Lower lobe of right lung (tissue), 2 donors: ENCODE results near the gene BTG2. TPM values are rescaled to one million over a fixed set of nuclear protein-coding genes. Genes with fewer than 3 reads are reported as not detected.

Experiments
- ATAC-seq, 2 donors: fragments of 200-7000 bp; cut with Tn5 transposase; one replicate each; pipeline ENCODE4 v1.9.1; 2020 to 2022; ENCODE audit warnings: mild to moderate bottlenecking in 2 of 2, moderate library complexity in 2 of 2
- DNase-seq: peaks from one replicate; pipeline ENCODE4 v3.0.0-alpha.2; 2020
- H3K27ac ChIP-seq: fragments of 200-600 bp; one replicate; pipeline ENCODE4 v1.8.0; 2022
- H3K27me3 ChIP-seq: fragments of 200-600 bp; one replicate; pipeline ENCODE4 v1.8.0; 2022; ENCODE audit warnings: low read depth
- H3K36me3 ChIP-seq: fragments of 200-600 bp; one replicate; pipeline ENCODE4 v1.8.0; 2022; ENCODE audit warnings: mild to moderate bottlenecking
- H3K4me1 ChIP-seq: fragments of 200-600 bp; one replicate; pipeline ENCODE4 v1.8.0; 2022
- H3K4me3 ChIP-seq: fragments of 200-600 bp; one replicate; pipeline ENCODE4 v1.8.0; 2022; ENCODE audit warnings: mild to moderate bottlenecking
- H3K9me3 ChIP-seq: fragments of 200-600 bp; one replicate; pipeline ENCODE4 v1.8.0; 2022
- CTCF ChIP-seq: fragments of 200-600 bp; IDR thresholded peaks from one replicate; pipeline ENCODE4 v1.8.0; 2022; ENCODE audit warnings: antibody characterized with exemption, mild to moderate bottlenecking
- intact Hi-C: fragments of 100-400 bp; cut with DNase I; formaldehyde crosslinking; loops from one replicate; pipeline ENCODE4 v1.11.0; 2022
- total RNA-seq: library from RNA; stranded (reverse); fragmentation: NEBNext Ultra II Directional; extraction: Animal tissue kit (Norgen Biotek cat#: 25700); gene quantifications from one replicate; pipeline ENCODE4 v1.2.1, GENCODE V29; 2021
- donor health status: DM: no; HTN: yes; CAD: no; lungs with severe emphysema.

BTG2 gene
- total RNA-seq, 1 donor from 2014 or later = 96.7 TPM

DNA sequence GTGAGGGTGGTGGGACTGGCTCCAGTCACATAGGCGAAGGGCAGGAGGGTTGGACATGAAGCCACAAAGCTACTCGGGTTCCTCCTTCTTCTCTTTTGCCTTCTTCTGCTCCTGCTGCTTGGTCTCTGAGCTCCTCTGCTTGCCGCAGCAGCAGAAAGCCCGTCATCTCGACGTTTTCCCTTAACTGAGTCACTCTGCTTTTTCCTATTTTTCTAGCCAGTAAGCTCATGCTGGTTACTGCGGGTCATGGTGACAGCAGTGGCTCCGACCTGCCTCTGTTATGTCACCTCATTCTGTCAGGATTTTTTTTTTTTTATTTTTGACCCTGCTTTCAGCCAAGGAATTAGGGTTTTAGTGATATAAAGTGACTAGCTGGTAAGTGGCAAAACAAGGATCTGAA lies 48.2 kb downstream of the BTG2 start:
- no peaks in the 10 kb centered on the region for H3K36me3 ChIP-seq
- TF ChIP-seq CTCF = no peak
- H3K4me3 ChIP-seq = no peak overlapping the region
- H3K9me3 ChIP-seq = no peaks in the 10 kb centered on the region
- intact Hi-C loops = no loop called here
- H3K27ac ChIP-seq = peak overlapping the region; percentile 11
- peaks cover 8% of the 10 kb centered on the region for H3K4me1 ChIP-seq
- ATAC-seq (no peak), DNase-seq (no peak)
- H3K27me3 ChIP-seq = no peaks in the 10 kb centered on the region

GRCh38 chr1:203354246-203354645 lies 48.9 kb downstream of the BTG2 start:
- TF ChIP-seq CTCF = no peak
- ATAC-seq (no peak), DNase-seq (no peak)
- Histone ChIP-seq H3K36me3 (no peaks in the 10 kb centered on the region), H3K4me1 (peaks cover 8% of the 10 kb centered on the region), H3K27ac (peak overlapping the region; percentile 24), H3K9me3 (no peaks in the 10 kb centered on the region), H3K4me3 (no peak overlapping the region), H3K27me3 (no peaks in the 10 kb centered on the region)
- intact Hi-C loops = no loop called here

DNA sequence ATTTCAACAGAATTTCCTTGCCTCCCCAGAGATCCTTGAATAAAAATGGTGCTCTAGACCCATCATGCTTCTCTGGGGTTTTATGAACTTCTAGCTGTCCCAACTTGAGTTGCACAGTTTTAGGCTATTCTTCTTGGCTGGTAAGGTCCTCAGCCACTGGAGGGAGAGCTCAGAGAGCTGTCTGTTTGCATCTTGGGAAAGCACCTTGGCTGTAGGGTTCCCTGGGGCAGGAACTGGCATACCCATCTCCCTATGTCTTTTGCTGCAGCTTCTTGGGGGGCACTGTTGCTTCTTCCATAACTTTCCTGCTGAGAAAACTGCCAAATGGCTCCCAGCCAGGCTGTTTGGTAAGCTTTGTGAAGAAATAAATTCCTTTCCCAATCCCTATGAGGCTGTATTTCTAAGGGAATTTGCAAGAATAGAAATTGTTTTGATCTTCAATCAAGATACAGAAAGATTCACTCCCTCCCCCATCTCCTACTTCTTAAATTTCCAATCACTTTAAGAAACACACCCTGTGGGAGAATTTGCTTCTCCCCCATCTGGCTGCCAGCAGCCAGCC lies 53.8 kb downstream of the BTG2 start:
- ATAC-seq (no peak), DNase-seq (no peak)
- no peak overlapping the region for H3K4me3 ChIP-seq
- intact Hi-C loops = no loop called here
- no peaks in the 10 kb centered on the region for H3K4me1 ChIP-seq
- no peak for TF ChIP-seq CTCF
- no peaks in the 10 kb centered on the region for H3K9me3 ChIP-seq
- no peaks in the 10 kb centered on the region for H3K36me3 ChIP-seq
- no peak overlapping the region for H3K27ac ChIP-seq
- no peaks in the 10 kb centered on the region for H3K27me3 ChIP-seq

Other genes starting within 250 kb of the BTG2 start
- not detected for gene MYOG, start 219.5 kb upstream of the BTG2 start, total RNA-seq
- gene ADORA1, start 177.8 kb upstream of the BTG2 start, total RNA-seq = 4.1 TPM
- gene MYBPH, start 129.7 kb upstream of the BTG2 start, total RNA-seq = not detected
- gene CHI3L1, start 118.8 kb upstream of the BTG2 start, total RNA-seq = 22.2 TPM
- 225 TPM for gene CHIT1, start 75.8 kb upstream of the BTG2 start, total RNA-seq
- gene FMOD, start 45.6 kb downstream of the BTG2 start, total RNA-seq = 28.9 TPM
- gene PRELP, start 170.3 kb downstream of the BTG2 start, total RNA-seq = 47.5 TPM
- gene OPTC, start 188.6 kb downstream of the BTG2 start, total RNA-seq = not detected